SU-DHL-6 (cell line): ENCODE measurements around the gene PTH2.

ENCODE experiments used
- H2AFZ ChIP-seq: fragments of 200-600 bp; sonication (generic); 2 replicates; pipeline ENCODE4 v1.6.1; 2014; ENCODE audit warnings: low read depth, mild to moderate bottlenecking, moderate library complexity, mixed read lengths, antibody characterized with exemption, low read length; ENCODE audit not compliant: severe bottlenecking
- H3F3A ChIP-seq: fragments of 200-600 bp; shearing (Covaris generic); 2 replicates; pipeline ENCODE4 v1.6.0; 2016; ENCODE audit warnings: antibody characterized with exemption, mild to moderate bottlenecking; ENCODE audit not compliant: insufficient read depth
- H3K27ac ChIP-seq: fragments of 200-600 bp; sonication (generic); 2 replicates; pipeline ENCODE4 v1.5.1; 2016; ENCODE audit warnings: low read depth, mild to moderate bottlenecking, low read length, moderate library complexity, mixed read lengths
- H3K27me3 ChIP-seq: fragments of 200-600 bp; sonication (generic), shearing (Covaris generic); 2 replicates; pipeline ENCODE4 v1.6.0; 2014; ENCODE audit warnings: mild to moderate bottlenecking, low read length
- H3K36me3 ChIP-seq: fragments of 200-600 bp; sonication (generic); 2 replicates; pipeline ENCODE4 v1.6.1; 2014; ENCODE audit warnings: mild to moderate bottlenecking, low read length, mixed read lengths
- H3K4me2 ChIP-seq: fragments of 300-600, 200-600 bp; shearing (Covaris generic), sonication (generic); 2 replicates; pipeline ENCODE4 v1.6.0; 2014; ENCODE audit warnings: low read length, low read depth, mild to moderate bottlenecking; ENCODE audit not compliant: poor library complexity, severe bottlenecking
- H3K4me3 ChIP-seq: fragments of 200-600 bp; sonication (generic); 2 replicates; pipeline ENCODE4 v1.5.1; 2014; ENCODE audit warnings: antibody characterized with exemption, low read length, mild to moderate bottlenecking, mixed read lengths; ENCODE audit not compliant: insufficient read depth, poor library complexity, severe bottlenecking
- H3K79me2 ChIP-seq: fragments of 200-600 bp; sonication (generic); 2 replicates; pipeline ENCODE4 v1.6.1; 2014; ENCODE audit warnings: mild to moderate bottlenecking, low read length, moderate library complexity; ENCODE audit not compliant: insufficient read depth
- H3K9ac ChIP-seq: fragments of 200-600 bp; sonication (generic); 2 replicates; pipeline ENCODE4 v1.7.0; 2014; ENCODE audit warnings: mild to moderate bottlenecking, low read length
- H3K9me2 ChIP-seq: fragments of 200-600 bp; sonication (generic); replicated peaks from 2 replicates; pipeline ENCODE4 v1.6.1; 2014; ENCODE audit warnings: low read length; ENCODE audit not compliant: insufficient read depth
- H3K9me3 ChIP-seq: fragments of 200-600 bp; sonication (generic); 2 replicates; pipeline ENCODE4 v1.6.1; 2014; ENCODE audit warnings: low read length, mixed read lengths; ENCODE audit not compliant: insufficient read depth
- H4K20me1 ChIP-seq: fragments of 200-600 bp; sonication (generic); 2 replicates; pipeline ENCODE4 v1.6.1; 2014; ENCODE audit warnings: low read depth, mild to moderate bottlenecking, antibody characterized with exemption, low read length, moderate library complexity, mixed read lengths
- CTCF ChIP-seq: fragments of 200-600 bp; sonication (generic); IDR thresholded peaks from one replicate; pipeline ENCODE4 v1.5.1; 2017; ENCODE audit warnings: antibody characterized with exemption, mild to moderate bottlenecking, low read length, moderate library complexity; ENCODE audit not compliant: insufficient read depth, poor library complexity, severe bottlenecking
- EZH2phosphoT487 ChIP-seq: fragments of 200-600 bp; sonication (generic), shearing (Covaris generic); conservative IDR thresholded peaks from 2 replicates; pipeline ENCODE4 v1.6.1; 2018; ENCODE audit warnings: mild to moderate bottlenecking, antibody characterized with exemption, low read length, moderate library complexity, mixed read lengths

PTH2 gene

GRCh38 chr19:49383599-49383998 is 39.6 kb downstream of the PTH2 start:
- Histone ChIP-seq H3K4me2 (no peak overlapping the region), H3K79me2 (no peaks in the 10 kb centered on the region), H3K27ac (no peak overlapping the region), H3K27me3 (no peaks in the 10 kb centered on the region), H3K36me3 (no peaks in the 10 kb centered on the region), H4K20me1 (no peaks in the 10 kb centered on the region), H3F3A (no peaks in the 10 kb centered on the region), H3K9ac (no peak overlapping the region), H2AFZ (no peak overlapping the region), H3K4me3 (no peak overlapping the region), H3K9me3 (no peaks in the 10 kb centered on the region), H3K9me2 (no peaks in the 10 kb centered on the region)
- TF ChIP-seq EZH2phosphoT487, result no peak
- TF ChIP-seq CTCF, result no peak

GRCh38 chr19:49382639-49383038 is 40.6 kb downstream of the PTH2 start:
- TF ChIP-seq CTCF, result no peak
- TF ChIP-seq EZH2phosphoT487, result no peak
- no peak overlapping the region for H2AFZ ChIP-seq
- H3K36me3 ChIP-seq, result no peaks in the 10 kb centered on the region
- no peaks in the 10 kb centered on the region for H3K9me3 ChIP-seq
- no peaks in the 10 kb centered on the region for H3K27me3 ChIP-seq
- no peak overlapping the region for H3K27ac ChIP-seq
- H4K20me1 ChIP-seq, result no peaks in the 10 kb centered on the region
- no peaks in the 10 kb centered on the region for H3F3A ChIP-seq
- H3K9ac ChIP-seq, result no peak overlapping the region
- H3K9me2 ChIP-seq, result no peaks in the 10 kb centered on the region
- no peak overlapping the region for H3K4me2 ChIP-seq
- no peaks in the 10 kb centered on the region for H3K79me2 ChIP-seq
- H3K4me3 ChIP-seq, result no peak overlapping the region

GRCh38 chr19:49380391-49380790 is 42.9 kb downstream of the PTH2 start:
- no peak overlapping the region for H3K4me2 ChIP-seq

More at GRCh38 chr19:49380391-49380790, 42.9 kb downstream of the PTH2 start:
- no peak for TF ChIP-seq CTCF
- TF ChIP-seq EZH2phosphoT487, result no peak
- Histone ChIP-seq H3K9me3 (no peaks in the 10 kb centered on the region), H3K27me3 (no peaks in the 10 kb centered on the region), H3K9ac (no peak overlapping the region), H3F3A (no peaks in the 10 kb centered on the region), H3K79me2 (no peaks in the 10 kb centered on the region), H3K4me3 (no peak overlapping the region), H3K36me3 (no peaks in the 10 kb centered on the region), H3K27ac (no peak overlapping the region), H3K9me2 (no peaks in the 10 kb centered on the region), H4K20me1 (no peaks in the 10 kb centered on the region), H2AFZ (no peak overlapping the region)
